ENCODE measurements around the gene ARHGAP35. TPM values are rescaled to one million over a fixed set of nuclear protein-coding genes. Genes with fewer than 3 reads are reported as not detected.
"Not testable (repeated sequence)": the region's sequence is repeated elsewhere in the genome, so short reads cannot be mapped to it uniquely, and the experiment has no call there.

The ARHGAP35 gene
- total RNA-seq, 1 donor from 2014 or later, result 29.9 TPM

DNA sequence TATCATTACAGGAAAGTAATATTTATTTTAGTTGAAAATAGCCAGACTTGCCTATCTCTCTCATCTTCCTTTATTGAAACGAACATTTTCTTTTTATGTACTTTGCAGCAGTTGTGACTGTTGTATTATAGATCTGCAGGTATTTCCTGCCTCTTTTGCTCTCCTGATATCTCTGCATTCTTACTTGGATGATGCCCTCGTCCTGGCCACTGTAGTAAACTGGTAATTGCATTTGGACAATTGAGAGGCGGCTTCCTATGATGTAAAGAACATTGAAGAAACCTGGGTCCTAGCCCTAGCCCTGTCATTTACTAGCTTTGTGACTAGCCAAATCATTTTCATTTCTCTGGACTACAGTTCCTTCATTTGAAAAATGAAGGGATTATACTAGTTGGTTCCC is 6.4 kb downstream of the ARHGAP35 start:
- intact Hi-C loops (cut with micrococcal nuclease), result no loop called here

- intact Hi-C loops (cut with micrococcal nuclease), result no loop called here
Measured at GRCh38 chr19:46868025-46868802, 7.4 kb downstream of the ARHGAP35 start.

GRCh38 chr19:46871173-46871572 is 10.4 kb downstream of the ARHGAP35 start:
- intact Hi-C loops (cut with micrococcal nuclease), result not testable (repeated sequence)

- intact Hi-C loops (cut with micrococcal nuclease), result no loop called here
Measured at GRCh38 chr19:46872967-46873366, 12.2 kb downstream of the ARHGAP35 start.

- intact Hi-C loops (cut with micrococcal nuclease), result no loop called here
Measured at GRCh38 chr19:46875234-46875633, 14.4 kb downstream of the ARHGAP35 start.

- intact Hi-C loops (cut with micrococcal nuclease), result no loop called here
Measured at GRCh38 chr19:46875657-46876056, 14.9 kb downstream of the ARHGAP35 start.

DNA sequence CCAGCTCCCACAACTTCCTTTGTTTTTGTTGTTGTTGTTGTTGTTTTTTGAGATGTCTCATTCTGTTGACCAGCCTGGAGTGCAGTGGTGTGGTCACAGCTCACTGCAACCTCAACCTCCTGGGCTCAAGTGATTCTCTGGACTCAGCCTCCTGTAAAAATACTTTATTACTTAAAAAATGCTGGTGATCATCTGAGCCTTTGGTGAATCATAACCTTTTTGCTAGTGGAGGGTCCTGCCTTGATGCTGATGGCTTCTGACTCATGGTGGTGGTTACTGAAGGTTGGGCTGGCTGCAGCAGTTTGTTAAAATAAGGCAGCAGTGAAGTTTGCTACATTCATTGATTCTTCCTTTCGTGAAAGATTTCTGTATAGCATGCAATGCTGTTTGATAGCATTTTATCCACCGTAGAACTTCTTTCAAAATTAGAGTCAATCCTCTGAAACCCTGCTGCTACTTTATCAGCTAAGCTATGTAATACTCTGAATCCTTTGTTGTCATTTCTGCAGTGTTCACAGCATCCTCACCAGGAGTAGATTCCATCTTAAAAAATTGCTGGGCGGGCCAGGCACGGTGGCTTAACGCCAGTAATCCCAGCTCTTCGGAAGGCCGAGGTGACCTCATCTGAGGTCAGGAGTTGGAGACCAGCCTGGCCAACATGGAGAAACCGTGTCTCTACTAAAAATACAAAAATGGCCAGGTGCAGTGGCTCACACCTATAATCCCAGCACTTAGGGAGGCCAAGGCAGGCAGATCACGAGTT is 18.0 kb downstream of the ARHGAP35 start:
- intact Hi-C loops (cut with micrococcal nuclease), result no loop called here

DNA sequence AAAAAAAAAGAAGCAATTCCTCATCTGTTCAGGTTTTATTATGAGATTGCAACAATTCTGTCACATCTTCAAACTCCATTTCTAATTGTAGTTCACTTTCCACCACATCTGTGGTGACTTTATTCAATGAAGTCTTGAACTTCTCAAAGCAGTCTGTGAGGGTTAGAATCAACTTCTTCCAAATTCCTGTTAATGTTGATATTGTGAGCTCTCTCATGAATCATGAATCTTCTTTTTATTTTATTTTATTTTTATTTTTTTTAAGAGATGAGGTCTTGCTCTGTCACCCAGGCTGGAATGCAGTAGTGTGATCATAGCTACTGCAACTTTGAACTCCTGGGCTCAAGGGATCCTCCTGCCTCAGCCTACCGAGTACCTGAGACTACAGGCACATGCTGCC is 19.6 kb downstream of the ARHGAP35 start:
- intact Hi-C loops (cut with micrococcal nuclease), result no loop called here

- intact Hi-C loops (cut with micrococcal nuclease), result no loop called here
Measured at GRCh38 chr19:46881092-46881491, 20.3 kb downstream of the ARHGAP35 start.

DNA sequence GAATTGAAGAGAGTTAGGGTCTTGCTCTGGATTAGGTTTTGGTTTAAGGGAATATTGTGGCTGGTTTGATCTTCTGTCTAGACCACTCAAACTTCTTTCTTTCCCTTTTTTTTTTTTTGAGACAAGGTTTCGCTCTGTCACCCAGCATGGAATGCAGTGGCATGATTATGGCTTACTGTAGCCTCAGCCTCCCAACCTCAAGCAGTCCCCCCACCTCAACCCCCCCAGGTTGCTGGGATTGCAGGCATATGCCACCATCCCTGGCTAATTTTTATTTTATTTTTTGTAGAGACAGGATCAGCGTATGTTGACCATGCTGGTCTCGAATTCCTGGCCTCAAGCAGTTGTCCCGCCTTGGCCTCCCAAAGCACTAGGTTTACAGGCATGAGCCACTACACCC is 21.2 kb downstream of the ARHGAP35 start:
- intact Hi-C loops (cut with micrococcal nuclease), result no loop called here

- intact Hi-C loops (cut with micrococcal nuclease), result not testable (repeated sequence)
Measured at GRCh38 chr19:46882751-46883150, 22.0 kb downstream of the ARHGAP35 start.

DNA sequence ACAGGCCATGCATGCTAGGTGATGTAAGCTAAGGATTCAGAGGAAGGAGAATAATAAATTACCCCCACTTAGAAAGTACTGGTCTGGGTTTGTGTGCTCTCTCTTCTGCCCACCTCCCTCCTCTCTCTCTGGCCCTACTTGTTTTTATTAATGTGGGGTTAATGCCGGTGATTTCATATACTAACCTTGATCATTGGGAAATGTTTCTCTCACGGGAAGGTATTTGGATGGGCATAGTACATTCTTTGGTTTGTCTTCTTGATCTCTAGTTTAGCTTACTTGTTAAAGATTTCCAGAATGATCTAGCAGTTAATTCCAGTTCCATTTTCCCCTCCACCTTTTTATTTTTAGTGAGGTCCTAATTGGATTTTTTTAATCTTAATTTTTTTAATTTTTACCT is 24.6 kb downstream of the ARHGAP35 start:
- intact Hi-C loops (cut with micrococcal nuclease), result no loop called here

GRCh38 chr19:46886546-46887239 is 25.9 kb downstream of the ARHGAP35 start:
- intact Hi-C loops (cut with micrococcal nuclease), result no loop called here

DNA sequence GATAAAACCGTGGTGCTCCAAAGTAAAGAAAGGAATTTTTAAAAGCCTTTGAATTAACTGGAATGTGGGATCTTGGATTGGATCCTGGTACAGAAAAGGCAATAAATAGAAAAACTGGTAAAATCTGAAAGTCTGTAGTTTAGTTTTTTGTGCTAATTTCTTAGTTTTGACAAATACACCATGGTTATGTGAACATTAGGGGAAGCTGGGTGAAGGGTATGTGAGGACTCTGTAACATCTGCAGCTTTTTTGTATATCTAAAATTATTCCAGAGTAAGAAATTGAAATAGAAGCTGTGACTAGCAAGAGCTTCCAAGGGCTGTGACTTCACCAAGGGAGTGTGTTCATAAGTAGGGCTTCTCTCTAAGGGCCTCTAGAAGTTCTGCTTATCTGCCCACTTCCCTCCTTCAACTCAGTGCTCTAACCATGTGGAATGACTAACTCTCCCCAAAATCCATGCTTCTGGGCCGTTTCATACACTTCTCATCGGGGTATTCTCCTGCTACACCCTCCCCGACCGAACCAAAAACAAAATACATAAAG is 26.5 kb downstream of the ARHGAP35 start:
- intact Hi-C loops (cut with micrococcal nuclease), result no loop called here

- intact Hi-C loops (cut with micrococcal nuclease), result no loop called here
Measured at GRCh38 chr19:46890423-46891170, 29.8 kb downstream of the ARHGAP35 start.

GRCh38 chr19:46892252-46893179 is 31.7 kb downstream of the ARHGAP35 start:
- intact Hi-C loops (cut with micrococcal nuclease), result no loop called here

- intact Hi-C loops (cut with micrococcal nuclease), result no loop called here
Measured at GRCh38 chr19:46896076-46896794, 35.4 kb downstream of the ARHGAP35 start.

GRCh38 chr19:46898731-46899130 is 37.9 kb downstream of the ARHGAP35 start:
- intact Hi-C loops (cut with micrococcal nuclease), result no loop called here

DNA sequence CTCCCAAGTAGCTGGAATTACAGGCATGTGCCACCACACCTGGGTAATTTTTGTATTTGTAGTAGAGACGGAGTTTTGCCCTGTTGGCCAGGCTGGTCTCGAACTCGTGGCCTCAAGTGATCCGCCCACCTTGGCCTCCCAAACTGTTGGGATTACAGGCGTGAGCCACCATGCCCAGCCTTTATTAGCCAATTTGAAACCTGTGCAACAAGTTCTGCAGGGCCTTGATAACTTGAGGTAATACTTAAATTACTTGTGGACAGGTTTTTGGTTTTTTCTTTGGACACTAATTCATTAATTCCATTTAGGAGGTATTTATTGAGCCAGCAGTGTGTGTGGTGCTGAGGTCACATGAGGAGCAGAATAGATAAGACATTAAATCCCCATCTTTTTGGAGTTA is 39.5 kb downstream of the ARHGAP35 start:
- intact Hi-C loops (cut with micrococcal nuclease), result no loop called here

Data from T-helper 2 cell treated with Interferon-gamma antibody and Interleukin-4, amounts not matched to agents 100 ng/mL and 5 ng/mL, for 36 hours (primary cell).